OCI-M2 (cell line): Measurements from ENCODE around the gene PUS7.
"Not testable (repeated sequence)": the region's sequence is repeated elsewhere in the genome, so short reads cannot be mapped to it uniquely, and the experiment has no call there.

Source experiments
- DNase-seq: peaks from one replicate; lab custom pipeline; 2025; ENCODE audit not compliant: unreplicated experiment; lab: John Stamatoyannopoulos, UW

Gene PUS7

GRCh38 chr7:105502173-105502572 is 19.9 kb downstream of the PUS7 start:
- no peak for DNase-seq

GRCh38 chr7:105497016-105497415 is 25.1 kb downstream of the PUS7 start:
- DNase-seq = no peak

- no peak for DNase-seq
Measured at GRCh38 chr7:105496521-105496920, 25.6 kb downstream of the PUS7 start.

- no peak for DNase-seq
Measured at GRCh38 chr7:105493923-105494315, 28.2 kb downstream of the PUS7 start.

- DNase-seq = no peak
Measured at GRCh38 chr7:105493196-105493922, 28.7 kb downstream of the PUS7 start.

- DNase-seq = no peak
Measured at GRCh38 chr7:105489409-105489808, 32.7 kb downstream of the PUS7 start.

GRCh38 chr7:105487579-105488571 is 34.2 kb downstream of the PUS7 start:
- no peak for DNase-seq

- DNase-seq = no peak
Measured at GRCh38 chr7:105480931-105481330, 41.1 kb downstream of the PUS7 start.

- no peak for DNase-seq
Measured at GRCh38 chr7:105478606-105479005, 43.5 kb downstream of the PUS7 start.

- DNase-seq = no peak
Measured at GRCh38 chr7:105477908-105478307, 44.2 kb downstream of the PUS7 start.

GRCh38 chr7:105474045-105474444 is 48.0 kb downstream of the PUS7 start:
- no peak for DNase-seq

GRCh38 chr7:105473163-105473562 is 48.9 kb downstream of the PUS7 start:
- DNase-seq = no peak

GRCh38 chr7:105470846-105471245 is 51.2 kb downstream of the PUS7 start:
- no peak for DNase-seq

- DNase-seq = no peak
Measured at GRCh38 chr7:105470090-105470489, 52.0 kb downstream of the PUS7 start.

GRCh38 chr7:105462765-105463420 is 59.2 kb downstream of the PUS7 start:
- DNase-seq = no peak

- DNase-seq = no peak
Measured at GRCh38 chr7:105461518-105461917, 60.6 kb downstream of the PUS7 start.

GRCh38 chr7:105457619-105458225 is 64.3 kb downstream of the PUS7 start:
- no peak for DNase-seq

GRCh38 chr7:105454921-105455320 is 67.2 kb downstream of the PUS7 start:
- no peak for DNase-seq

GRCh38 chr7:105454095-105454747 is 67.8 kb downstream of the PUS7 start:
- no peak for DNase-seq

GRCh38 chr7:105452085-105452484 is 70.0 kb downstream of the PUS7 start:
- DNase-seq = no peak

- not testable (repeated sequence) for DNase-seq
Measured at GRCh38 chr7:105450870-105451269, 71.2 kb downstream of the PUS7 start.
